Measurements from ENCODE around the gene PRC1. TPM values are rescaled to one million over a fixed set of nuclear protein-coding genes. Genes with fewer than 3 reads are reported as not detected.

Gene PRC1
- polyA plus RNA-seq, 1 donor (not counting 4 experiments of a cell fraction or from before 2014, with no cell fraction given): 105 TPM

GRCh38 chr15:90950676-90951075 lies 43.7 kb downstream of the PRC1 start:
- peaks cover 39 to 46% of the 10 kb centered on the region in 2 experiments for H3K36me3 ChIP-seq (ENCODE audit: control insufficient read depth in 2 of 2, extremely low read depth in 1 of 2, insufficient read depth in 2 of 2, low read length in 2 of 2)
- H3K79me2 ChIP-seq (ENCODE audit: control insufficient read depth, insufficient read depth, low read length): no peaks in the 10 kb centered on the region
- H3K4me2 ChIP-seq (ENCODE audit: control insufficient read depth, extremely low read depth, insufficient read depth, low read depth, low read length): no peak overlapping the region
- no peak overlapping the region for H3K9ac ChIP-seq (ENCODE audit: control insufficient read depth, extremely low read depth, insufficient read depth, low read length)
- H2AFZ ChIP-seq (ENCODE audit: control insufficient read depth, low read length): no peak overlapping the region
- dilution Hi-C loops (cut with MboI; ENCODE audit: extremely low pct_ligation_motif_present, low sequenced_read_pairs): no loop called here
- no peaks in the 10 kb centered on the region for H4K20me1 ChIP-seq (ENCODE audit: control insufficient read depth, extremely low read depth, insufficient read depth, low read length)
- no peak for FAIRE-seq
- no peak for TF ChIP-seq CTCF (optimal IDR thresholded peaks at IDR 0.05 in 1 of 3, IDR thresholded peaks at IDR 0.05 in 1 of 3, conservative IDR thresholded peaks at IDR 0.05 in 1 of 3; ENCODE audit: extremely low read depth in 1 of 3, insufficient read depth in 2 of 3, low read length in 3 of 3)
- TF ChIP-seq EZH2 (IDR thresholded peaks at IDR 0.05; ENCODE audit: low read length): no peak
- H3K4me3 ChIP-seq (ENCODE audit: control insufficient read depth in 2 of 3, extremely low read depth in 1 of 3, insufficient read depth in 2 of 3, low read depth in 1 of 3, low read length in 3 of 3): no peak overlapping the region
- no peaks in the 10 kb centered on the region for H3K27me3 ChIP-seq (ENCODE audit: control insufficient read depth, extremely low read depth, insufficient read depth, low read length)
- no peak overlapping the region for H3K27ac ChIP-seq (ENCODE audit: control insufficient read depth, insufficient read depth, low read length)
- H3K9me1 ChIP-seq (ENCODE audit: control insufficient read depth, extremely low read depth, insufficient read depth, low read length): no peaks in the 10 kb centered on the region
- no peak for DNase-seq (ENCODE audit: low read depth, low spot score)
- H3K9me3 ChIP-seq (ENCODE audit: control insufficient read depth, low read depth, low read length): no peaks in the 10 kb centered on the region
- peaks cover 9% of the 10 kb centered on the region for H3K4me1 ChIP-seq (ENCODE audit: control insufficient read depth, extremely low read depth, insufficient read depth, low read length)

GRCh38 chr15:90949979-90950675 lies 44.2 kb downstream of the PRC1 start:
- no peak overlapping the region for H3K27ac ChIP-seq (ENCODE audit: control insufficient read depth, insufficient read depth, low read length)
- H4K20me1 ChIP-seq (ENCODE audit: control insufficient read depth, extremely low read depth, insufficient read depth, low read length): no peaks in the 10 kb centered on the region
- no peaks in the 10 kb centered on the region for H3K9me1 ChIP-seq (ENCODE audit: control insufficient read depth, extremely low read depth, insufficient read depth, low read length)
- dilution Hi-C loops (cut with MboI; ENCODE audit: extremely low pct_ligation_motif_present, low sequenced_read_pairs): no loop called here
- H3K27me3 ChIP-seq (ENCODE audit: control insufficient read depth, extremely low read depth, insufficient read depth, low read length): no peaks in the 10 kb centered on the region
- H3K36me3 ChIP-seq (ENCODE audit: control insufficient read depth in 2 of 2, extremely low read depth in 1 of 2, insufficient read depth in 2 of 2, low read length in 2 of 2): peaks cover 39 to 47% of the 10 kb centered on the region in 2 experiments
- H3K79me2 ChIP-seq (ENCODE audit: control insufficient read depth, insufficient read depth, low read length): no peaks in the 10 kb centered on the region
- no peaks in the 10 kb centered on the region for H3K9me3 ChIP-seq (ENCODE audit: control insufficient read depth, low read depth, low read length)
- H3K4me1 ChIP-seq (ENCODE audit: control insufficient read depth, extremely low read depth, insufficient read depth, low read length): peaks cover 4% of the 10 kb centered on the region
- no peak overlapping the region for H3K4me3 ChIP-seq (ENCODE audit: control insufficient read depth in 2 of 3, extremely low read depth in 1 of 3, insufficient read depth in 2 of 3, low read depth in 1 of 3, low read length in 3 of 3)
- no peak overlapping the region for H3K9ac ChIP-seq (ENCODE audit: control insufficient read depth, extremely low read depth, insufficient read depth, low read length)
- no peak for DNase-seq (ENCODE audit: low read depth, low spot score)
- H3K4me2 ChIP-seq (ENCODE audit: control insufficient read depth, extremely low read depth, insufficient read depth, low read depth, low read length): no peak overlapping the region
- no peak for TF ChIP-seq EZH2 (IDR thresholded peaks at IDR 0.05; ENCODE audit: low read length)
- no peak for TF ChIP-seq CTCF (optimal IDR thresholded peaks at IDR 0.05 in 1 of 3, IDR thresholded peaks at IDR 0.05 in 1 of 3, conservative IDR thresholded peaks at IDR 0.05 in 1 of 3; ENCODE audit: extremely low read depth in 1 of 3, insufficient read depth in 2 of 3, low read length in 3 of 3)
- no peak overlapping the region for H2AFZ ChIP-seq (ENCODE audit: control insufficient read depth, low read length)
- FAIRE-seq: no peak
